Tibial nerve (tissue), 3 donors: ENCODE measurements around the gene PLOD3.

Experiments used
- POLR2A ChIP-seq, 2 donors: fragments of 450-650 bp; IDR thresholded peaks; one replicate each; pipeline ENCODE4 v1.6.1; 2017; ENCODE audit warnings: antibody characterized with exemption in 2 of 2, mild to moderate bottlenecking in 2 of 2, moderate library complexity in 2 of 2
- TF ChIP-seq, protein P1 (sequence below), 5 experiments: fragments of 200-600 bp in 3 of 5; fragments of 450-650 bp in 2 of 5; sonication (generic) in 3 of 5; IDR thresholded peaks; one replicate each; pipeline ENCODE4 v1.5.1; 2016 to 2019; ENCODE audit warnings: antibody characterized with exemption in 5 of 5, mild to moderate bottlenecking in 3 of 5, moderate library complexity in 2 of 5

DNA sequence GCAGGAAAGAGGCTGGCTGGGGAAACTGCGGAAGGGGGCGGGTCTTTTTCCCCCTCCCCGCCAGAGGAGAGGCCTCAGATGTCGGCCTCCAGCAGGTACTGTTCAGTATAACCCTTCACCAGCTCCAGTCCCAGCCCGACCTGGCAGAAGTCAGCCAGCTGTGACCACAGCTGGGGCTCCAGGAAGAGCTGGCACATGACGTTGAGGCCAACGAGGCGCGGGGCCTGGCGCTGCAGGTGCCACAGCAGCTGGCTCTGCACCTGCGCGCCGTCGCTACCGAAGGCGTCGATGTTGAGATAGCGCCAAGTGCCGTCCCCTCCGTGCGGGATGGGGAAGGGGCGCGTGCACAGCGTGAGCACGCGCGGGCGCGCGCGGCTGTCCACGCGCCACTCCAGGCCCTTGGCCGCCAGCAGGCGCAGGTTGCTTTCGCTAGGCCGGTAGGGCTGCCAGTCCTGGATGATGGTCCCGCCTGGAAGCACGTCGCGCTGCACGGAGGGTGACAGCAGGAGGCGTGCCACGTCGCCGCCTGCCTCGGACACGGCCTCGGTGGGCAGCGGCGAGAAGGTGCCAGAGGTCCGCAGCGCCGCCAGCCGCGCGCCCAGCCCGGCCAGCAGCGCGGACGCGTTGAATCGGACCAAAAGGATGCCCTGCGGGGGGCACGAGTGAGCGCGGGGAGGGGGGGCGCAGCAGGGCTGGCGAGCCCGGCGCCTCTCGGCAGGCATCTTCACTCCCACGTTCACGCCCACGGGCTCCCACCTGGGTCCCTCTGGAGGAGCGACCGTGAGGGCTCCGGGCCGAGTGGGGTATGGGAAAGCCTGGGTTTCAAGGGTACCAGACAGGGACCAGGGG, 45.2 kb downstream of the PLOD3 start:
- TF ChIP-seq, protein P1, sequence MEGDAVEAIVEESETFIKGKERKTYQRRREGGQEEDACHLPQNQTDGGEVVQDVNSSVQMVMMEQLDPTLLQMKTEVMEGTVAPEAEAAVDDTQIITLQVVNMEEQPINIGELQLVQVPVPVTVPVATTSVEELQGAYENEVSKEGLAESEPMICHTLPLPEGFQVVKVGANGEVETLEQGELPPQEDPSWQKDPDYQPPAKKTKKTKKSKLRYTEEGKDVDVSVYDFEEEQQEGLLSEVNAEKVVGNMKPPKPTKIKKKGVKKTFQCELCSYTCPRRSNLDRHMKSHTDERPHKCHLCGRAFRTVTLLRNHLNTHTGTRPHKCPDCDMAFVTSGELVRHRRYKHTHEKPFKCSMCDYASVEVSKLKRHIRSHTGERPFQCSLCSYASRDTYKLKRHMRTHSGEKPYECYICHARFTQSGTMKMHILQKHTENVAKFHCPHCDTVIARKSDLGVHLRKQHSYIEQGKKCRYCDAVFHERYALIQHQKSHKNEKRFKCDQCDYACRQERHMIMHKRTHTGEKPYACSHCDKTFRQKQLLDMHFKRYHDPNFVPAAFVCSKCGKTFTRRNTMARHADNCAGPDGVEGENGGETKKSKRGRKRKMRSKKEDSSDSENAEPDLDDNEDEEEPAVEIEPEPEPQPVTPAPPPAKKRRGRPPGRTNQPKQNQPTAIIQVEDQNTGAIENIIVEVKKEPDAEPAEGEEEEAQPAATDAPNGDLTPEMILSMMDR (IDR thresholded peaks at IDR 0.05) = no peak
- no peak for TF ChIP-seq POLR2A (IDR thresholded peaks at IDR 0.05)
